Skin epidermis (tissue), 12 donors: ENCODE measurements around the gene P2RY2.
"Not testable (repeated sequence)": the region's sequence is repeated elsewhere in the genome, so short reads cannot be mapped to it uniquely, and the experiment has no call there.

Source experiments
- H3K27ac ChIP-seq, 21 experiments: fragments of 200-600 bp; sonication (generic) in 11 of 21; one replicate each; pipeline ENCODE4 v1.5.0; 2020; ENCODE audit warnings: mild to moderate bottlenecking in 3 of 21, inconsistent platforms in 2 of 21, moderate library complexity in 2 of 21
- H3K4me3 ChIP-seq, 7 experiments: fragments of 200-600 bp; sonication (generic) in 2 of 7; one replicate each; pipeline ENCODE4 v1.5.0; 2020; ENCODE audit warnings: inconsistent platforms in 2 of 7, mild to moderate bottlenecking in 2 of 7, moderate library complexity in 1 of 7

The P2RY2 gene

DNA sequence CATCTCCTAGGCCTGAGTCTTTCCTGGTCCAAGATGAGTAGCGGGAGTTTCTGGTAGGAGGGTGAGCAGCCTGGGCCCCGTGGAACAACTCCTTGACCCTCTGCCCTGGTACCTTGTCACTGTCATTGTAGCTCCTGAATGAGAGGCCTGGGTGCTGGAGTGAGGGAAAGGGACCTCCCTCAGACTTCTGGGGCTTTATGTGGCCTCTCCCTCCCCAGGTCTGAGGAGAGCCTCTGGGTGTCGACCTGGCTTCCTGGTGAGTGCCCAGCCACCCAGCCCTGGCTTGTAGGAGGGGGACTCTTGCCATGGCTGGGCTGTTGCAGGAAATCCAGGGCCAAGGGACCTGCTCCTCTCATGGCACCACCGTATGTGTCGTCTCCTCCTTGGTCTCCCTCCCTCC, 3.9 kb downstream of the P2RY2 start:
- H3K4me3 ChIP-seq: no peak overlapping the region
- H3K27ac ChIP-seq: no peak overlapping the region

DNA sequence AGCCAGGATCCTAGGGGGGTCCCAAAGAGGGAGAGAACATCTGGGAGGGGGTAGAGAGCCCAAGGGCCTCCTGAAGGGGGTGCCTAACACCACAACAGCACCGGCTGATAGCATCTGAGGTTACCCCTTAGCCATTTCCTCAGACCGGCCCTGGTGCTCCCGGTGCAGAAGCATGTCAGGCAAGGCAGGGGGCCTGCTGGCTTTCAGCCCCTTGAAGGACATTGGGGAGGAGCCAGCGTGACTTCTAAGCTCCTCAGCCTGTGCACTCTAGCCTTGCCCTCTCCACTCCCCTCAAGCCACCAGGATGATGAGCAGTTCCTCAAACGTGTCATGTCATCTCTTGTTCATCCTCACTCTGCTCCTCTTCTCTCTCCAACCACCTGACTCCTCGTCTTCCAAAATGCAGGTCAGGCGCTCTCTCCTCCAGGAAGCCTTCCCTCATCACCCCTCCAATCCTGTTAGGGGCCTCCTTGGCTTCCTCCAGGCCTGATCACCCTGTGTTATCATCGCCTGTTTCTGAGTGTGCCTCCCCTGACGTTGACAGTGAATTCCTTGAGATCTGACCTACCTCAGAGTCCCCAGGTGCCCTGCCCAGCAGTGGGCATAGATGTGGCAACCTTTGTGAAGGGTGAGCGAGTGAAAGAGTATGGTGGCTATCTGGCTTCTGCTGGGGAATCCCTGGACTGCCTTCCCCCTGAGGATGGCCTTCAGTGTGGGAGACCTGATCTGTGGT, 6.1 kb downstream of the P2RY2 start:
- H3K27ac ChIP-seq: no peak overlapping the region
- no peak overlapping the region for H3K4me3 ChIP-seq

DNA sequence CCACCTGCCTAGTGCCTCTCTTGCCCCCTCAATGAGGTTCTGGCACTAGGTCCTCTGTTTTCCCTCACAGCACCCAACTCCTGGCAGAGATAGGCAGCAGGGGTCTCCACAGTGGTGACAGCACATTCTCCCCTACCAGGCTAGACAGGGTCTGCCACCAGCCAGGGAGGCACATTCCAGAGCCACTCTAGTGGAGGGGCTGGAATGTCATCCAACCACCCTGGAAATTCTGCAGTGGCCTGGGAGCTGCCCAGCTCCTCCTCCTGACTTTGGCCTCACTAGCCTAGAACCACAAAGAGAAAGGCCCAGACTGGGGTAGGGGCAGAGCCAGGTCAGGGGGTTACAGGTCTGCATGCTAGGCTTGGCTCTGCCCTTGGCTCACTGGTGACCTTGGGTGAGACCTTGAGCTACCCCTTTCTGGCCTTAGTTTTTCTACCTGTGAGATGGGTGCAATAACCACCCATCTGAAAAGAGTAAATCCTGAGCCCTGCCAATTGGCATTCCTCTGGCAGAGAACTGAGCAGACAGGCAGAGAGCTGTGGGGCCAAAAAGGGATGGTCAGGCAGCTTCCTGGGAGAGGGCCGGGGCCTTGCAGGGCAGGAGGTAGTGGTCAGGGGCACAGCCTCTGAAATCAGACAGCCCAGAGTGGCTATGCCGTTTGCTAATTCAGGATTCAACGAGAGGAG, 7.1 kb downstream of the P2RY2 start:
- Histone ChIP-seq H3K27ac (no peak overlapping the region), H3K4me3 (no peak overlapping the region)

DNA sequence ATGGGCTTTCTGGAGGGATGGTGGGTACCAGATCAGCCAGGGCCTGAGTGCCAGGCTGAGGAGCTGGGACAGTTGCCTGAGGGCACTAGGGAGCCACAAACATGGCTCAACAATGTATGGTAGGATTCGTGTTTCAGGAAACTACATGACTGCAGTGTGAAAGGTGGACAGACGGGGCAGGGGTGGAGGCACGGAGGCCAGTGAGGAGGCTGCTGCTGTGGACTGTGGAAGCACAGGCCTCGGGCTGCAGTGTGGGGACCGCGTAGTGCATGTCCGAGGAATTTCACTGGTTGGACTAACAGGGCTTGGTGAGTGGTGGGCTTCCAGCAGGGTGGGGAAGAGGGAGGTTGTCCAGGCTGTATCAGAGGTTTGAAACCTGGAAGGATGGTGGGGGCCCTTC, 7.8 kb downstream of the P2RY2 start:
- Histone ChIP-seq H3K4me3 (no peak overlapping the region), H3K27ac (no peak overlapping the region)

DNA sequence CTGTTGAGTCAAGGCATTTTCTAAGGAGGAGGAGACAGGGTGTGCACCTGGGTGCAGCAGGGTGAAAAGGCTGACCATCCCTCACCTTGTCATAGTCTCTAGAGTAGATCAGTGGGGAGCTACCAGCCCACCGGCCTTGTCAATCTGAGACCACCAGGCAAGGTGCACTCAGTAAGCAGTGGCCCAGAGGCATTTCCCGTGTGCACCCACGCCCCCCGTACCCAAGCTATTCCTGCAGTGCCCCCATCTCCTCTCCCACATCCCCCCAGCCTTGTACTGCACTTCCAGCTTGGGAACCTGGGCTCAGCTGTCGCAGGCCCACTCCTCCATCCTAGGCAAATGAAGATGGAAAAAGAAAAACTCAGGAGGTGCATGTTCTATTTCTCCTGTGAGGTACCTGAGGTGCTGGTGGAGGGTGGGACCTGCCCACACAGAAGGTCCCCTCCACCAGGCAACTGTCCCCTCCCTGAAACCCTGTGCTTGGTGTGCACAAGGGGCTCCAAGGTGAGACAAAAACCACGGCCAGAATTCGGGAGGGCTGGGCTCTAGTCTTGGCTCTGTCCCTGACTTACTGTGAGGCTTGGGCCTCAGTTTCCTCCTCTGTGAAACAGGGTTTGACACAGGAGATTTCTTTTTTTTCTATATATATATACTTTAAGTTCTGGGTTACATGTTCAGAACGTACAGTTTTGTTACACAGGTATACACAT, 8.4 kb downstream of the P2RY2 start:
- no peak overlapping the region for H3K4me3 ChIP-seq
- no peak overlapping the region for H3K27ac ChIP-seq

DNA sequence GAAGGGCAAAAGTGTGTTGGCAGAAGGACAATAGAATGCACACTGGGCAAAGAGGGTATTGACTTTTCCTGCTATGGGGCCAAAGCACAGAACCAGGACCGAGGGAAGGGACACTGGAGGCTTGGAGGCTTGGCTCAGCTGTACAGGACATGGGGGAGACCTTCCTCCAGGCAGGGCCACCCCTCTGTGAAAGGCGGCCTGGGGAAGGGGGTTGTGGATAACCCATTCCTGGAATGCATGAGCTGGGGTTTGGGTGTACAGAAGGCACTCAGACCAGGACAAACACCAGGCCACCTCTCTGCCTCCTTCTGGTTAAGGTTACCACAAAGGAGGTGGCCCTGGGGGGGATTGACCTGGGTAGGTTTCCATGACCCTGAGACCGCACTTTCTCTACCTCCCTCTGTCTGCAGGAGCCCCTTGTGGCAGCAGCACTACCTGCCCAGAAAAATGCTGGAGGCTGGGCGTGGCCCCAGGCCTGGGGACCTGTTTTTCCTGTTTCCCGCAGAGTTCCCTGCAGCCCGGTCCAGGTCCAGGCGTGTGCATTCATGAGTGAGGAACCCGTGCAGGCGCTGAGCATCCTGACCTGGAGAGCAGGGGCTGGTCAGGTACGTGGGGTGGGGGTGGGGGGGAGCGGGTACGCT, 9.6 kb downstream of the P2RY2 start:
- Histone ChIP-seq H3K4me3 (no peak overlapping the region), H3K27ac (no peak overlapping the region)

DNA sequence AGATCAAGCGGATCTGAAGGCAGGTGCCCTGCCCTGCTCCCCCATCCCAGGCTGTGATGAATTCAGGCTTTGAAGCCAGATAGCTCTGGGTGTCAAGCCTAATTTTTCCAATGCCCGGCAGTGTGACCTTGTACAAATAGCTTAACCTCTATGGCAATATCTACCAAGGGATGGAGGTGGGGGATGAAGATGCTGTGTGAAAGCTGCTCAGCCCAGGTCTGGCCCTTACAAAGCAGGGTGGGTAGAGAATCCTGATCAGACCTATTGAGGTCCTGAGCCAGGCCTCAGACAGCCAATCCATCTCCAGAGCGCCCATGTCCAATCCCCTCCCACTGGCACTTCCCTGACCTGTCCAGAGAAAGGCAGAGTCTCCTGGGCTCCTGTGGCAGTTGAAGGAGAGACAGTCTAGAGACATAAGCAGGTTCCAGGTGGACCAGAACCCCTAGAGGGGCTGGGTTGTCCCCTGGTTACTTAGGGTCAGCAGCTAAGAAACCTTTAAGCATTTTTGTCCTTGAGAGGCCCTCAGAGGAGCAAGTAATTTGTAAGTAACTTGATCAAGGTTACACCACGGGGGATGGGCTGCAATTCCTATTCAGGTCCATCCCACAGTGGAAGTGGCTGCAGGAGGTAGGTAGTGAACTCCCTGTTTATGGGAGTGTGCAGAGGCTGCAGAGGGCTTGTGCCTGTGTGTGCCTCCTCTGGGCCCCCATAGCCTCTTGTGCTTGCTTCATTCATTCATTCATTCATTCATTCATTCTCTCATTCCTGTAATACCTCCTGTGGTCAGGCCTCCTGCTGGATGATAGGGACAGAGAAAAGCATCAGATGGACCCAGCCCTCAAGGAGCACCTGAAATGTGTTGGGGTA, 10.4 kb downstream of the P2RY2 start:
- no peak overlapping the region for H3K27ac ChIP-seq
- H3K4me3 ChIP-seq: no peak overlapping the region

DNA sequence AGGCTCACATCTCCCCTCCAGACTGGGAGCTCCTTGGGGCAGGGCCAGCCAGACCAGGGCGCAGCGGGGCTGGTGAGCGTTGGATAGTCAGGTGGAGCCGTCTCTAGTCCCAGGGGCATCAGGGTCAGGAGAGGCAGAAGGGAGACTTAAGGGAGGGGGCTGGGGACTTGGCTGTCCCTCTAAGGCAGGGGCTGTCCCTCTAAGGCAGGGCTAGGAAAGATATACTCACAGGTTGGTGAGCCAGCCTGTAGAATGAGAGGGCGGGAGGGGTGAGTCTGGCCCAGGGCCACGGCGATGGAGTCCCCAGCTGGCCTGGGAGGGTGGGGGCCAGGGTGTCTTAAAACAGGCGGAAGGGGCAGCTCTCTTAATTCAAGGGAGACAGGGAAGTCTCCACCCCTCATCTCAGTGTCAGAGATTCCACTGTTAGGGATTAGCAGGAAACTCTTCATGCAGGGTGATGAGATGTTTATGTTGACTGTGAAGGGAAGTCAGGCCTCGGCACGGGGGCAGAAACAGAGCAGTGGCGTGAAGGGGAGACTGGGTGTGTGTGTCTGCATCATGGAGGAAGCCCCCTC, 11.3 kb downstream of the P2RY2 start:
- H3K4me3 ChIP-seq: no peak overlapping the region
- no peak overlapping the region for H3K27ac ChIP-seq

DNA sequence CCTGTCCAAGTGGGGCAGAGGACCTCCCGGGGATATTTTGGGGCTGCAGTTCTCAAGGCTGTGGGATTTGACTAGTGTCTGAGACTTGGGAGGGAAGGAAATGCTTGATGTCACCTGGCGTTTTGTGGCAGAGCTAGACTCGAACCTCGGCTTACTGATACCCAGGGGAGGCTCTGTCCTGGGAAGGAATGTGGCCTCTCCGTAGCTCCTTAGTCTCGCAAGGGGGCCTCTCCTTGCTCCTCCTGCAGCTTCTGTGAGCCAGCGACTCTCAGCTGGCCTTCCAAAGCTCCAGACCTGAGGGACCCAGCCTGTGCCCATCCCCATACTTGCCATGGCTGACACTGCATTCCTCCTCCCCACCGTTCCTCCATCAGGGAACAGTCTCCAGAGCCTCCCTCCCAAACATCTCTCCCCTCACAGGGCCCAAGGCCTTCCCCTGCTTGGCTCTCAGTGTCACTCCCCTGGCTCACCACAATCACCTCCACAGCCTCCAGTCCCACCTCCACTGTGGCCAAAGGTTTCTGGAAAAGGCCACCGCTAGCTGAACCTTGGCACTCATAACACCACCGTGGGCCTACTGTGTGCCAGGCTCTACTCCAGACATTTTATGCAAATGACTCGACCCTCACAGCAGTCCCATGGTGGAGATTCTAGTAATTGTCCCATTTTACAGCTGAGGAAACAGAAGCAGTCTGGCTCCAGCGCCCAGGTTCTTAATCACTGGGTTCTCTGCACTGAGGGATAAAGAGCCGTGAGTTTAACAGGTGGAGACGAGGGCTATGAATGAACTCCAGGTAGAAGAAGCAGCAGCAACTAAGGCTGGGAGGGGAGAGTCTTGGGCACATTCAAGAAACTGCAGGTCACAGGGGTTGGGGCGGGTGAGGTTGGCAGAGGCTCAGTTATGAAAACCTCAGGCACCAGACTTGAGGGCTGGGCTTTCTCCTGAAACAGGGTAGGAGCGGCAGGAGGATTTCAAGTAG, 12.1 kb downstream of the P2RY2 start:
- no peak overlapping the region for H3K27ac ChIP-seq
- H3K4me3 ChIP-seq: no peak overlapping the region

DNA sequence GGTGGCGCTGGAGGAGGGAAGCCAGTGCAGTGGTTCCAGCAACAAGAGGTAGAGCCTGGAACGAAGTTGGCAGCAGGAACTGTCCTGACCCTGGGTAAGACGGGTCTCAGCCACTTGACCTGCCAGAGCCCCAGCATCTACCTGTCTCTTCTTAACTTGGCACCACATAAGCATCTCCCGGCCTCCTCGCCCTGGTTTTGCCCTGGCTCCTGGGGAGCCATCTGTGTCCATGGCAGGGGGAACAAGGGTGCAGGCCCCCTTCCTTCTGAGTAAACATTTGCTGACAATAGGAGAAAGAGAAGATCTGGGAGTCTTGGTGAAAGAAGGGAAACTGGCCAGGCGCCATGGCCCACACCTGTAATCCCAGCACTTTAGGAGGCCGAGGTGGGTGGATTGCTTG, 12.8 kb downstream of the P2RY2 start:
- H3K4me3 ChIP-seq: no peak overlapping the region

DNA sequence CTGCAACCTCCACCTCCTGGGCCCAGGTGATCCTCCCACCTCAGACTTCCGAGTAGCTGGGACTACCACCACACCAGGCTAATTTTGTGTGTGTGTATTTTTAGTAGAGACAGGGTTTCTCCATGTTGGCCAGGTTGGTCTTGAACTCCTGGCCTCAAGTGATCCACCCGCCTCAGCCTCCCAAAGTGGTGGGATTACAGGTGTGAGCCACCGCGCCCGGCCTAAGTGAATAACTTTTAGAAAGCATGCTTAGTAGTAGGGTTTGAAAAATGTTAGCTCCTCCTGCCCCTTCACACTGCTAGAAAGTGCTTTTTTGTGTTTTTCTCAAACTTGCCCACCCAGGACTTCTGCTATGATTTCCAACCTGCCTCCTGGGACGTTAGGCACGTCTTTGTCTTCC, 14.4 kb downstream of the P2RY2 start:
- H3K4me3 ChIP-seq, H3K27ac ChIP-seq: not testable (repeated sequence)

More for the DNA sequence above, 12.8 kb downstream of the P2RY2 start:
- H3K27ac ChIP-seq: no peak overlapping the region

DNA sequence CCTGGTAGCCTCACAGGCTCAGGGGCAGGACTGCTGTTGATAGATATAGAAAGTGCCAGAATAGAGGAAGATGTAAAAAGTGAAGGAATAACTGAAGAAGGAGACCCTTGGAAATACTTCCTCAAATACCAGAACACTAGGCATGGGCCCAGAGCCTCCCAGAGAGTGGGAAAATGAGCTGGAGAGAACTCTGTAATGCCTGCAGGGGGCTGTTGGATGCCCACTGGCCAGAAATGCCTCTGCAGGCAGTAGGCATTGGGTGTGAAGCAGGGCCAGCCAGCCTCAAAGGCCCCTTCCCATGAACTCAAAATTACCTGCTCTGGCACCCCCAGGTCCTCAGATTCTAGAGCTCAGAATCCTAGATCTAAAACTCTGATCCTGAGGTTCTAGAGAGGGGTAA, 15.1 kb downstream of the P2RY2 start:
- H3K27ac ChIP-seq: no peak overlapping the region
- no peak overlapping the region for H3K4me3 ChIP-seq

DNA sequence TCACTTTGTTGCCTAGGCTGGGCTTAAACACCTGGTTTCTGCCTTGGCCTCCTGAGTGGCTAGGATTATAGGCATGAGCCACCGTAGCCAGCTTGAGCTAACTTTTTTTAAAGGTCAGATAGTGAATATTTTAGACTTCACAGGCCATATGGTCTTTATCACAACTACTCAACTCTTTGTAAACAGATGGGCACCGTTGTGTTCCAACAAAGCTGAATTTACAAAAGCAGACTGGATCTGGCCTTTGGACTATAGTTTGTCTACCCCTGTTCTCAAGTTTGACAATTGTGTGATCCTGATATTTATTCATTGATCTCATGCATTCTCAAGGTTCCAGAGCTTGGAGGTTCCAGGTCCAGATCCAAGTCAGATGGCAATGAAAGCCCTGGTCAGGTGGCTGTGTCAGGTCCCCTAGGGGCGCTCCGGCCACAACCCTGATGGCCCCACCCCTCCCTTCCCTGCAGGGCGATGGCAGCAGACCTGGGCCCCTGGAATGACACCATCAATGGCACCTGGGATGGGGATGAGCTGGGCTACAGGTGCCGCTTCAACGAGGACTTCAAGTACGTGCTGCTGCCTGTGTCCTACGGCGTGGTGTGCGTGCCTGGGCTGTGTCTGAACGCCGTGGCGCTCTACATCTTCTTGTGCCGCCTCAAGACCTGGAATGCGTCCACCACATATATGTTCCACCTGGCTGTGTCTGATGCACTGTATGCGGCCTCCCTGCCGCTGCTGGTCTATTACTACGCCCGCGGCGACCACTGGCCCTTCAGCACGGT, 15.8 kb downstream of the P2RY2 start:
- Histone ChIP-seq H3K27ac (no peak overlapping the region), H3K4me3 (no peak overlapping the region)

DNA sequence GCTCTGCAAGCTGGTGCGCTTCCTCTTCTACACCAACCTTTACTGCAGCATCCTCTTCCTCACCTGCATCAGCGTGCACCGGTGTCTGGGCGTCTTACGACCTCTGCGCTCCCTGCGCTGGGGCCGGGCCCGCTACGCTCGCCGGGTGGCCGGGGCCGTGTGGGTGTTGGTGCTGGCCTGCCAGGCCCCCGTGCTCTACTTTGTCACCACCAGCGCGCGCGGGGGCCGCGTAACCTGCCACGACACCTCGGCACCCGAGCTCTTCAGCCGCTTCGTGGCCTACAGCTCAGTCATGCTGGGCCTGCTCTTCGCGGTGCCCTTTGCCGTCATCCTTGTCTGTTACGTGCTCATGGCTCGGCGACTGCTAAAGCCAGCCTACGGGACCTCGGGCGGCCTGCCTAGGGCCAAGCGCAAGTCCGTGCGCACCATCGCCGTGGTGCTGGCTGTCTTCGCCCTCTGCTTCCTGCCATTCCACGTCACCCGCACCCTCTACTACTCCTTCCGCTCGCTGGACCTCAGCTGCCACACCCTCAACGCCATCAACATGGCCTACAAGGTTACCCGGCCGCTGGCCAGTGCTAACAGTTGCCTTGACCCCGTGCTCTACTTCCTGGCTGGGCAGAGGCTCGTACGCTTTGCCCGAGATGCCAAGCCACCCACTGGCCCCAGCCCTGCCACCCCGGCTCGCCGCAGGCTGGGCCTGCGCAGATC, 16.5 kb downstream of the P2RY2 start:
- H3K27ac ChIP-seq: no peak overlapping the region
- H3K4me3 ChIP-seq: no peak overlapping the region

DNA sequence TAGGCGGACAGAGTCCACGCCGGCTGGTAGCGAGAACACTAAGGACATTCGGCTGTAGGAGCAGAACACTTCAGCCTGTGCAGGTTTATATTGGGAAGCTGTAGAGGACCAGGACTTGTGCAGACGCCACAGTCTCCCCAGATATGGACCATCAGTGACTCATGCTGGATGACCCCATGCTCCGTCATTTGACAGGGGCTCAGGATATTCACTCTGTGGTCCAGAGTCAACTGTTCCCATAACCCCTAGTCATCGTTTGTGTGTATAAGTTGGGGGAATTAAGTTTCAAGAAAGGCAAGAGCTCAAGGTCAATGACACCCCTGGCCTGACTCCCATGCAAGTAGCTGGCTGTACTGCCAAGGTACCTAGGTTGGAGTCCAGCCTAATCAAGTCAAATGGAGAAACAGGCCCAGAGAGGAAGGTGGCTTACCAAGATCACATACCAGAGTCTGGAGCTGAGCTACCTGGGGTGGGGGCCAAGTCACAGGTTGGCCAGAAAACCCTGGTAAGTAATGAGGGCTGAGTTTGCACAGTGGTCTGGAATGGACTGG, 17.2 kb downstream of the P2RY2 start:
- Histone ChIP-seq H3K27ac (no peak overlapping the region), H3K4me3 (no peak overlapping the region)

DNA sequence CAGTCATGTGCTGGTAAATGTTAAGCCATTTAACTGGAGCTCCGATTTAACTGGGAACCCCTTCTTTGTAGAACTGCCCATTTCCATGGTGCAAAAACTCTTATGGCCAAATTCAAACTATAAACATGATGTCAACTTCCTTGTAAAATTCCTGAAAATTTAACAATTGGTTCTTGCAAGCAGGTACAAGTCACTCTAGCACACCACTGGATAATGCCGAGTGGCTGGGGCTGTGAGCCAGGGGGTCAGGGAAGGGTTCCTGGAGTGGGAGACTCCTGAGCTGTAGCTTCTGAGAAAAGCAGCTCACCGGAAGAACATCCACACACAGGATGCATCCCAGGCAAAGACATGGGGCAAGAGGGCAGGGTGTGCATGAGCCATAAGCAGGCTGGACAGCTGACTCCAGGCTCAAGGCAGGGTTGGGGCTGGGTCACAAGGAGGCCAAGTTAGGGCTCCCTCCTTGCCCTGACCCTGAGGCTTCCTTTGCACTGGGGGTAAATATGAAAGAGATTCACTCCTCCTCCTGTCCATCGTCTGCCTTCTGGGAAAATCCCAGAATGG, 18.2 kb downstream of the P2RY2 start:
- no peak overlapping the region for H3K4me3 ChIP-seq
- H3K27ac ChIP-seq: no peak overlapping the region
